Right lung (tissue), 5 donors: ENCODE results near the gene BBIP1. TPM values are rescaled to one million over a fixed set of nuclear protein-coding genes. Genes with fewer than 3 reads are reported as not detected.
"Not testable (repeated sequence)": the region's sequence is repeated elsewhere in the genome, so short reads cannot be mapped to it uniquely, and the experiment has no call there.

Experiments
- DNase-seq, 2 donors: peaks; one replicate each; pipeline ENCODE4 v3.0.0-alpha.2; 2013
- polyA plus RNA-seq, 5 donors: library from polyadenylated mRNA; unstranded; fragments of 120-200 nt; gene quantifications; one replicate each; pipeline versions ENCODE4 v1.2.1 to v1.2.3, GENCODE V29; 2013; ENCODE audit warnings: inconsistent platforms in 1 of 5, low replicate concordance in 1 of 5; ENCODE audit not compliant: insufficient read length in 5 of 5, insufficient read depth in 1 of 5

The BBIP1 gene
- polyA plus RNA-seq, 5 donors = 40.9 to 62.5 (median 56.5) TPM

DNA sequence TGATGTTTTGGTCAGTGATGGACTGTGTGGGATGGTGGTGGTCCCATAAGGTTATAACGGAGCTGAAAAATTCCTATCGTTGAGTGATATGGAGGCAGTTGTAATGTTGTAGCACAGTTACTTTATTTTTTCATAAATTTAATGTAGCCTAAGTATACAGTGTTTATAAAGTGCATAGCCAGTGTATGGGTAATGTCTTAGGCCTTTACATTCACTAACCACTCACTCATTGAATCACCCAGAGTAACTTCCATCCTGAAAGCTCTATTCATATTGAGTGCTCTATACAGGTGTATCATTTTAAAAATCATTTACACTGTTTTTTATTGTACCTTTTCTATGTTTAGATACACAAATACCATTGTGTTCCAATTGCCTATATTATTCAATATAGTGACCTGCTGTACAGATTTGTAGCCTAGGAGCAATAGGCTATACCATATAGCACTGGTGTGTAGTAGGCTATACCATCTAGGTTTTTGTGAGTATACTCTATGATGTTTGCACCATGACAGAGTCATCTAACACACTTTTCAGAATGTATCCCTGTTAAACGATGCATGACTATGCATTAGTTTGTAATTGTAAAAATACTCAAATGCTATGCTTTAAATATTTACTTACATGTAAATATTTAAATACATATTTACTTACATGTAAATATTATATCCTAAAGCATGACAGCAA lies 26.2 kb downstream of the BBIP1 start:
- no peak for DNase-seq

- DNase-seq = no peak
Observed at GRCh38 chr10:110887560-110887959, 31.4 kb downstream of the BBIP1 start.

DNA sequence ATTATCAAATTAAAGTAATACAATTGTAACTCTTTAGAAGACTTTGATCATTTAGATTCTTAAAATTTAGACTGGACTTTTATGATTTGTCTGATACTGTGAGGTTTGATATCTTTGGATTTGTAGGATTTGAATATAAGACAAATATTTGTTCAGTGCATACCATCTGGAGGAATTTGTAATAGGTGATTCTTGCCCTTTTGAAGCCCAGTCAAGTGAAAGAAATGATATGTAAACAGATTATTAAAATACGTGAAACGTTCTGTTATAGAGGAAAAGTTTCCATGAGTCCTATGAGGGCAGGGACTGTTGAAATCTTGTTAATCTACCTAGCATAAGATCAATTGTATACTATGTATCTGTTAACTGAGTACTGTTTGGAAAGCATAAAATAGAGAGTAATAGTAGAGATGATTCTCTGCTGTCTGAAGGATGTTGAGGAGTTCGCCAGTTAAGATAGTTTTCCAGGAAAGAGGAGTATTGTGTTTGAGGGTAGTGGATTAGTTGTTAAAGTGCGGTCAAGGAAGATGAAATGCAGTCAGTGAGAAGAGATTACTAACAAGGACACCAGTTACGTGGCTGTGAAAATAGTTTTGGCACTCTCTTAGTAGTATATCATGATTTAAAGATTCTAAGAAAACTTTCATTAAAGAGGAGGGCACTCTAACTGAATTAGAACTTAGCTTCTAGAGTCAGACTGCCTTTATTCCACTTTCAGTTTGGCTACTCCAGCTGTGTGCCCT lies 32.9 kb downstream of the BBIP1 start:
- DNase-seq = no peak

- DNase-seq = no peak
Observed at GRCh38 chr10:110883924-110884323, 35.1 kb downstream of the BBIP1 start.

- DNase-seq = no peak
Observed at GRCh38 chr10:110881905-110882304, 37.1 kb downstream of the BBIP1 start.

- no peak for DNase-seq
Observed at GRCh38 chr10:110881247-110881646, 37.7 kb downstream of the BBIP1 start.

- no peak for DNase-seq
Observed at GRCh38 chr10:110880012-110880411, 39.0 kb downstream of the BBIP1 start.

DNA sequence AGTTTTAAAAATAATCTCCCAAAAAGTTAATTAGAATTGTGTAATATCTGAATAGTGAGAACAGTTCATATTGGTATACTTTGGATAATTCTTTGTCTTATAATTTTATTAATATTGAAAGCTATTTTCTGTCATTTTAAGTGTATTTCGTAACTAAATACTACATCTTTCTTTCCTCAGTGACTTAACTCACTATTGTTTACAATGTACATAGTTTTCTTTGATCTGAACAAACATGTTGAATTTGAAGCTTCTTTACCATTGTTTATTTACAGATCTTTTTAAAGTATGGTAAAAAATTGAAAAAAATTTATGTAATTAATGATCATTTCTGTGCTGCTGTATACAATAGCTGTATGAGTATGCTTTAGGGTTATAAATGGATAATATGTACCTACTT lies 42.2 kb downstream of the BBIP1 start:
- no peak for DNase-seq

- DNase-seq = no peak
Observed at GRCh38 chr10:110876000-110876399, 43.0 kb downstream of the BBIP1 start.

DNA sequence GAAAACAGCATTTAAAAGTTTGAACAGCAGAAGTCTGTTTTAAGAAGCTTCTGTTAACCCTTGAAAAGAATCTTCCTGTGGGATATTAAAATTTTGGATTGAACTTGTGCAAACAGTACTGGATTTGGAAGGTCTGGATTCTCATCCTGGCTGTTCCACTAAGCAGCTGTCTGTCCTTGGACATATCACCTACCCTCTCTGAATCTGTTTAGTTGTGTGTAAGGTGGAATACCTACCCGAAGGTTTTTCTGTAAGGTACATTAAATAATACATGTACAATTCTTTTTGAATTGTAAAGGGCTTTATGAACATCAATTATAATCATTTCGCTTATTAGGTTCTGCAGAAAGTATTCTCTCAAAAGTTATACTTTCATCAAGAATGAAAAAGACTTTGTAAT lies 45.0 kb downstream of the BBIP1 start:
- DNase-seq = no peak

DNA sequence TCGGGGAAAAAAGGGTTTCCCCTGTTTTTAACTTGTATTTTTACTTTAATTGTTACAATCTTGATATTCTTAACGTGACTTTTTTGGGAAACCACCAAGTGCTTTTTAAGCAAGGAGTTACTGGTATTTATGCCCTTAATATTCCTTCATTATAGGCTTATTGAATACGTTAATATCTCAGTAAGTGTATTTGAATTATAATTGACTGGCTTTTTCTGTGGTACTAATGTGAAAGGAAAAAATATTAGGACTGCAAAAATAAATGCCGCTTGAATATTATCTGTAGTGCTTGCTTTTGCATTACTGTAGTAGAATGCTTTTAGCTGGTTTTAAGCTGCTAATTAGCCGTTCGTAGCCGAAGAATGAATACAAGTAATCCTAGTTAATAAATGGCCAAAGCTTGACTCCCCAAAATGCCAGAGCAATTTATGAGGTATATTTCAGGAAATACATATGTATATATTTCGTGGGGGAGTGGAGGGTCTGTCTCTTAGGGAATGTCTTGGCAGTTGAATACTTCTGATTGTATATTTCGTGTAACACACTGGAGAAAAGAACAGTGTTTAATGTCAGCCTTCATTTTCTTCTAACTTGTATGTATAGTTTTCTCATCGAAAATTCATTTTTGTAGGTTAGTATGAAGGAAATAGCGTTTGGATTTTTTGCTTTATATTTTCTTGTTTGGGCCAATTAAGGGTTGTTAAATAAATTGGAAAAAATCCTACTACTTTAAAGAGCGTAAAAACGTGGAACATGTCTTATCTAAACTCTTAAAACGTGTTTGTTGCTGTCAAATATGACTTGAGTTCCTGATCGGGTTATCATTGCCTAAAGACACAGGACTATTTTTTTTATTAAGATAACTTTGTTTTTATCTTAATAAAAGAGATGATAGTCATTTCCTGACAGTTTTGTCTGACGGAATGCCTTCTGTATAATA lies 45.7 kb downstream of the BBIP1 start:
- DNase-seq = peak; percentile 31 to 36

GRCh38 chr10:110872145-110872983 lies 46.6 kb downstream of the BBIP1 start:
- peak; percentile 87 to 89 for DNase-seq

DNA sequence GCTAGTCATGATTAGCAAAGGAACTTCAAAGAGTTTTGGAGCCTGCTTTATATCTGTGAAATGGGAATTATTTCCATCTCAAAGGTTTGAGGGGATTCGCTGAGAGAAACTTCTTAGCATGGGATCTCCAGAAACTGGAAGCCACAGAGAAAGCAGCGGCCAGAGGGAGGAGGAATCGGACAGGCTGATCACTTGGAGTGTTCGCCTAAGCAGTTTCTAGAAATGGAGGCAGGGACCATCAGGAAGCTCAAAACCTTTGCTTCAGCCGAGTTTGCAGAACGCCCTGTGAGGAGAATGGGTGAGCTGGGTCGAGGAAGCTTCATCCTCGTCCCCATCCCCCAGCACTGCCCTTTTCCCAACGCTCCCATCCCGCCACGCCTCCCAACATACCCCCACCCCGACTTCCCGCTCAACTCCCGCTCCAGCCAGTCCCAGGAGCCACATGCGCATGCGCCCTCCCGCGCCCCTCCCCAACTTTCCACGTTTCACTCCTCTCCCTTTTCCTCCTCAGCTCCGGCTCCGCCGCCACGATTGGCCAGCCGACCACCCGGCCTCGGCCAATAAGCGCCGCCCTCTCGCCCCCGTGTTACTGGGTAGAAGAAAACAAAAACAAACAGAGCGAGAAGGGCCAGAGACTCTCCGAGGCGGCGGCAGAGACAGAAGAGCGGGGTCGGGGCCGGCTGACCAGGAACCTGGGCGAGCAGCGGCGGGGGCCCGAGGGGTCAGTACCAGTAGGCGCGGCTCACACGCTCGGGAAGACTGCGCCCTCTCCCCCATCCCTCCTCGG lies 47.5 kb downstream of the BBIP1 start, which contains the start of gene PDCD4:
TSS of gene PDCD4 (plus strand) at position 631 of the 787 bp plus-strand sequence. CDS start 4,100 bp downstream, outside the sequence.
- DNase-seq = peak; percentile 99 to 100

DNA sequence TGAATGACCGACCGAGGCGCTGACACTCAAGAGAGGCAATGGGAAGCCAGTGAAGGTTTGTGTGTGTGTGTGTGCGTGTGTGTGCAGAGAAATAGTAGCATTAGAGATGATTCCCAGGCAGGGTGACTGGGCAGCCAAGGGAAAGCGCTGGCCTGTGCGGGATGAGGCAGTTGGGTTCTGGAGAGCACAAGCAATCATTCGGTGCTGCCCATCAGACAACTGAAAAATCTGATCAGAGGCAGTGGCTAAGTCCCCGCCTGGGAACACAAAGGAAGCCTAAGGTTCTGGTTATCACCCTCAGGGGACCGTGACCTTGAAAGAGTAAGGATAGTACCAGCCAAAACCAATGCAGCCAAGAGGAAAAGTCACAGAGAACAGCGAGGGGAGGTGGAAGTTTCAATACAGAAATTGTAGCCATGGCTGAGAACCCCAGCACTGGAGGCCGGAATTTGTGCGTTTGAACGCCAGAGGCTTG lies 48.1 kb downstream of the BBIP1 start:
- DNase-seq = no peak

- no peak for DNase-seq
Observed at GRCh38 chr10:110868981-110869380, 50.0 kb downstream of the BBIP1 start.

DNA sequence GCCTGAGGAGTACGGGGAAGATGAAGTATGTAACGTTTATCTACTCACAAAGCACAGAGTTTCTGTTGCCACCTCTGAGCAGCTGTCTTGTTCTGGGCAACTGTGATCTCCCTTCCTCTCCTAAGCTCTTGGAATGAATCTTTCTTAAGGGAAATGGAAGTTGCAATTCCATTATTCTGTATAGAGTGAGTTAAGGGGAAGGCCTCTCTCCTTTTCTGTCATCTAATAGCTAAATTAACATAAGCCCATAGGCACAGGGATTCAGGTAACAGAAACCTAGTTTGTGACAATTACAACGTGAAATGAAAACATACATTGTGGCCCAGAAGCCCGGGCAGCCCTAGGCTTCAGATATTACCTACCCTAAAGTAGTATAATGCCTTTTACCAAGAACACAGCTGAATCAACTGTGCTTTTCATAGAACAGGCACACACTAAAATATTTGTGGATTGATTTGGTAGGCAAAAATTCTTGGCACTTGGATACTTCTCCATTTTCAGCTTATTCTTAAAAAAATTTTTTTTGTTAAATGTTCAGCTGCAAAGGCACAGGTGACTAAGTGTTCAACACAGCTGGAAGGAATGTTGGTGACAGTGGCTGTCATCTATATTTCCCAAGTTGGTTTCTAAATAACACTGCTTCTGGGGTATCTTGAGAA lies 51.0 kb downstream of the BBIP1 start:
- DNase-seq = no peak

GRCh38 chr10:110867011-110867806 lies 51.8 kb downstream of the BBIP1 start:
- not testable (repeated sequence) for DNase-seq

- DNase-seq = no peak
Observed at GRCh38 chr10:110865809-110866482, 53.0 kb downstream of the BBIP1 start.
